Measurements from ENCODE around the gene MTARC2. TPM values are rescaled to one million over a fixed set of nuclear protein-coding genes. Genes with fewer than 3 reads are reported as not detected.

The MTARC2 gene
- total RNA-seq, 1 donor: 1.0 TPM

Other genes starting within 250 kb of the MTARC2 start
- under 0.01 TPM for gene MARK1, start 220.2 kb upstream of the MTARC2 start, total RNA-seq
- gene C1orf115, start 58.0 kb upstream of the MTARC2 start, total RNA-seq: 1.3 TPM
- gene MTARC1, start 38.6 kb downstream of the MTARC2 start, total RNA-seq: 9.7 TPM
- gene HLX, start 131.1 kb downstream of the MTARC2 start, total RNA-seq: 7.6 TPM